ENCODE measurements around the gene BAIAP3. TPM values are rescaled to one million over a fixed set of nuclear protein-coding genes. Genes with fewer than 3 reads are reported as not detected.

The BAIAP3 gene
- total and polyA plus RNA-seq, 2 experiments from 2014 or later: 5.2 to 13.0 TPM

DNA sequence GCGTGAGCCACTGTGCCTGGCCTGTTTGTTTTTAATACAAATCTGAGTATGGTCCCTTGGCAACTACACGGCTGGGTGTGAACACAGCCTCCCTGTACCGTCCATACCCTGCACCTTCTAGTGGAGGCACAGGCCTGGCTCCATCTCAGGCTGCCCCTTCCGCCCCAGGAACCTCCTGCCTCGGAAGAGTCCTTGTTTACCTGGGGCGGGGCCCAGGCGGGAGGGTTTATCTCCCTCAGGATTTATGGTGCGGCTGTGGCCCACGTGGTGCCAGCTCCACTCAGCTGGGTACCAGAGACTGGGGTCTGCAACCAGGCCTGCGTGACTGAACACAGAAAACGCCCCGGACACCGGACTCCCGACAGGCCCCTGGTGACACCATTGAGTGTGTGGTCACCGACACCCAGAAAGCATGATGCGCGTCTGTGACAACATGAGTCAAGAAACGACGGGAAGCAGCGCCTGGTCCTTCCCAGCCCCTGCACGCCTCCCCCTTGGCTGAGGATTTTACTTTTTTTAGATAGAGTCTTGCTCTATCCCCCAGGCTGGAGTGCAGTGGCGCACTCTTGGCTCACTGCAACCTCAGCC lies 62.1 kb downstream of the BAIAP3 start:
- ATAC-seq (no peak), DNase-seq (ENCODE audit: low spot score) (no peak)
- H3K27me3 ChIP-seq (ENCODE audit: insufficient read depth): no peaks in the 10 kb centered on the region
- no peak overlapping the region for H3K4me3 Mint-ChIP-seq
- no peaks in the 10 kb centered on the region; the same call in 2 of the 3 replicates for H3K4me1 Mint-ChIP-seq
- no peak overlapping the region for H3K4me3 ChIP-seq
- H4K20me1 ChIP-seq (replicated peaks; ENCODE audit: insufficient read depth): no peaks in the 10 kb centered on the region; the same call in 1 of the 2 replicates
- no peak overlapping the region for H2AFZ ChIP-seq
- no peaks in the 10 kb centered on the region for H3K9me3 Mint-ChIP-seq
- H3K79me2 ChIP-seq (replicated peaks; ENCODE audit: insufficient read depth): no peaks in the 10 kb centered on the region
- TF ChIP-seq, protein P1, sequence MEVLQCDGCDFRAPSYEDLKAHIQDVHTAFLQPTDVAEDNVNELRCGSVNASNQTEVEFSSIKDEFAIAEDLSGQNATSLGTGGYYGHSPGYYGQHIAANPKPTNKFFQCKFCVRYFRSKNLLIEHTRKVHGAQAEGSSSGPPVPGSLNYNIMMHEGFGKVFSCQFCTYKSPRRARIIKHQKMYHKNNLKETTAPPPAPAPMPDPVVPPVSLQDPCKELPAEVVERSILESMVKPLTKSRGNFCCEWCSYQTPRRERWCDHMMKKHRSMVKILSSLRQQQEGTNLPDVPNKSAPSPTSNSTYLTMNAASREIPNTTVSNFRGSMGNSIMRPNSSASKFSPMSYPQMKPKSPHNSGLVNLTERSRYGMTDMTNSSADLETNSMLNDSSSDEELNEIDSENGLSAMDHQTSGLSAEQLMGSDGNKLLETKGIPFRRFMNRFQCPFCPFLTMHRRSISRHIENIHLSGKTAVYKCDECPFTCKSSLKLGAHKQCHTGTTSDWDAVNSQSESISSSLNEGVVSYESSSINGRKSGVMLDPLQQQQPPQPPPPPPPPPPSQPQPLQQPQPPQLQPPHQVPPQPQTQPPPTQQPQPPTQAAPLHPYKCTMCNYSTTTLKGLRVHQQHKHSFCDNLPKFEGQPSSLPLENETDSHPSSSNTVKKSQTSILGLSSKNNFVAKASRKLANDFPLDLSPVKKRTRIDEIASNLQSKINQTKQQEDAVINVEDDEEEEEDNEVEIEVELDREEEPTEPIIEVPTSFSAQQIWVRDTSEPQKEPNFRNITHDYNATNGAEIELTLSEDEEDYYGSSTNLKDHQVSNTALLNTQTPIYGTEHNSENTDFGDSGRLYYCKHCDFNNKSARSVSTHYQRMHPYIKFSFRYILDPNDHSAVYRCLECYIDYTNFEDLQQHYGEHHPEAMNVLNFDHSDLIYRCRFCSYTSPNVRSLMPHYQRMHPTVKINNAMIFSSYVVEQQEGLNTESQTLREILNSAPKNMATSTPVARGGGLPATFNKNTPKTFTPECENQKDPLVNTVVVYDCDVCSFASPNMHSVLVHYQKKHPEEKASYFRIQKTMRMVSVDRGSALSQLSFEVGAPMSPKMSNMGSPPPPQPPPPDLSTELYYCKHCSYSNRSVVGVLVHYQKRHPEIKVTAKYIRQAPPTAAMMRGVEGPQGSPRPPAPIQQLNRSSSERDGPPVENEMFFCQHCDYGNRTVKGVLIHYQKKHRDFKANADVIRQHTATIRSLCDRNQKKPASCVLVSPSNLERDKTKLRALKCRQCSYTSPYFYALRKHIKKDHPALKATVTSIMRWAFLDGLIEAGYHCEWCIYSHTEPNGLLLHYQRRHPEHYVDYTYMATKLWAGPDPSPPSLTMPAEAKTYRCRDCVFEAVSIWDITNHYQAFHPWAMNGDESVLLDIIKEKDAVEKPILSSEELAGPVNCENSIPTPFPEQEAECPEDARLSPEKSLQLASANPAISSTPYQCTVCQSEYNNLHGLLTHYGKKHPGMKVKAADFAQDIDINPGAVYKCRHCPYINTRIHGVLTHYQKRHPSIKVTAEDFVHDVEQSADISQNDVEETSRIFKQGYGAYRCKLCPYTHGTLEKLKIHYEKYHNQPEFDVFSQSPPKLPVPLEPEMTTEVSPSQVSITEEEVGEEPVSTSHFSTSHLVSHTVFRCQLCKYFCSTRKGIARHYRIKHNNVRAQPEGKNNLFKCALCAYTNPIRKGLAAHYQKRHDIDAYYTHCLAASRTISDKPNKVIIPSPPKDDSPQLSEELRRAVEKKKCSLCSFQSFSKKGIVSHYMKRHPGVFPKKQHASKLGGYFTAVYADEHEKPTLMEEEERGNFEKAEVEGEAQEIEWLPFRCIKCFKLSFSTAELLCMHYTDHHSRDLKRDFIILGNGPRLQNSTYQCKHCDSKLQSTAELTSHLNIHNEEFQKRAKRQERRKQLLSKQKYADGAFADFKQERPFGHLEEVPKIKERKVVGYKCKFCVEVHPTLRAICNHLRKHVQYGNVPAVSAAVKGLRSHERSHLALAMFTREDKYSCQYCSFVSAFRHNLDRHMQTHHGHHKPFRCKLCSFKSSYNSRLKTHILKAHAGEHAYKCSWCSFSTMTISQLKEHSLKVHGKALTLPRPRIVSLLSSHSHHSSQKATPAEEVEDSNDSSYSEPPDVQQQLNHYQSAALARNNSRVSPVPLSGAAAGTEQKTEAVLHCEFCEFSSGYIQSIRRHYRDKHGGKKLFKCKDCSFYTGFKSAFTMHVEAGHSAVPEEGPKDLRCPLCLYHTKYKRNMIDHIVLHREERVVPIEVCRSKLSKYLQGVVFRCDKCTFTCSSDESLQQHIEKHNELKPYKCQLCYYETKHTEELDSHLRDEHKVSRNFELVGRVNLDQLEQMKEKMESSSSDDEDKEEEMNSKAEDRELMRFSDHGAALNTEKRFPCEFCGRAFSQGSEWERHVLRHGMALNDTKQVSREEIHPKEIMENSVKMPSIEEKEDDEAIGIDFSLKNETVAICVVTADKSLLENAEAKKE (CRISPR knock-in tag; IDR thresholded peaks at IDR 0.05): no peak
- no peak for TF ChIP-seq POLR2AphosphoS5 (IDR thresholded peaks at IDR 0.05; ENCODE audit: low read depth)
- TF ChIP-seq ZNF331 (CRISPR knock-in tag; IDR thresholded peaks at IDR 0.05; ENCODE audit: low read depth): no peak
- TF ChIP-seq ZNF114 (CRISPR knock-in tag; IDR thresholded peaks at IDR 0.05): no peak
- no peak for TF ChIP-seq EZH2phosphoT487 (IDR thresholded peaks at IDR 0.05; ENCODE audit: unreplicated experiment)
- TF ChIP-seq CREB1 (CRISPR knock-in tag; IDR thresholded peaks at IDR 0.05; ENCODE audit: low read depth): no peak
- TF ChIP-seq, protein P2, sequence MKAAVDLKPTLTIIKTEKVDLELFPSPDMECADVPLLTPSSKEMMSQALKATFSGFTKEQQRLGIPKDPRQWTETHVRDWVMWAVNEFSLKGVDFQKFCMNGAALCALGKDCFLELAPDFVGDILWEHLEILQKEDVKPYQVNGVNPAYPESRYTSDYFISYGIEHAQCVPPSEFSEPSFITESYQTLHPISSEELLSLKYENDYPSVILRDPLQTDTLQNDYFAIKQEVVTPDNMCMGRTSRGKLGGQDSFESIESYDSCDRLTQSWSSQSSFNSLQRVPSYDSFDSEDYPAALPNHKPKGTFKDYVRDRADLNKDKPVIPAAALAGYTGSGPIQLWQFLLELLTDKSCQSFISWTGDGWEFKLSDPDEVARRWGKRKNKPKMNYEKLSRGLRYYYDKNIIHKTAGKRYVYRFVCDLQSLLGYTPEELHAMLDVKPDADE (IDR thresholded peaks at IDR 0.05): no peak
- no peak for TF ChIP-seq EZH2 (IDR thresholded peaks at IDR 0.05; ENCODE audit: low read depth, unreplicated experiment)
- no peak for TF ChIP-seq JUNB (IDR thresholded peaks at IDR 0.05; ENCODE audit: unreplicated experiment)
- no peak for TF ChIP-seq NANOG (IDR thresholded peaks at IDR 0.05; ENCODE audit: borderline replicate concordance)
- TF ChIP-seq, protein P3, sequence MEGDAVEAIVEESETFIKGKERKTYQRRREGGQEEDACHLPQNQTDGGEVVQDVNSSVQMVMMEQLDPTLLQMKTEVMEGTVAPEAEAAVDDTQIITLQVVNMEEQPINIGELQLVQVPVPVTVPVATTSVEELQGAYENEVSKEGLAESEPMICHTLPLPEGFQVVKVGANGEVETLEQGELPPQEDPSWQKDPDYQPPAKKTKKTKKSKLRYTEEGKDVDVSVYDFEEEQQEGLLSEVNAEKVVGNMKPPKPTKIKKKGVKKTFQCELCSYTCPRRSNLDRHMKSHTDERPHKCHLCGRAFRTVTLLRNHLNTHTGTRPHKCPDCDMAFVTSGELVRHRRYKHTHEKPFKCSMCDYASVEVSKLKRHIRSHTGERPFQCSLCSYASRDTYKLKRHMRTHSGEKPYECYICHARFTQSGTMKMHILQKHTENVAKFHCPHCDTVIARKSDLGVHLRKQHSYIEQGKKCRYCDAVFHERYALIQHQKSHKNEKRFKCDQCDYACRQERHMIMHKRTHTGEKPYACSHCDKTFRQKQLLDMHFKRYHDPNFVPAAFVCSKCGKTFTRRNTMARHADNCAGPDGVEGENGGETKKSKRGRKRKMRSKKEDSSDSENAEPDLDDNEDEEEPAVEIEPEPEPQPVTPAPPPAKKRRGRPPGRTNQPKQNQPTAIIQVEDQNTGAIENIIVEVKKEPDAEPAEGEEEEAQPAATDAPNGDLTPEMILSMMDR (conservative IDR thresholded peaks at IDR 0.05; ENCODE audit: low read depth in 2 of 2): no peak
- peaks cover 4% of the 10 kb centered on the region; the same call in 2 of the 3 replicates for H3K36me3 Mint-ChIP-seq (ENCODE audit: low read depth)
- H3K27ac Mint-ChIP-seq: no peak overlapping the region
- no peak overlapping the region for H3K4me2 ChIP-seq
- H3F3A ChIP-seq (replicated peaks; ENCODE audit: low read depth): no peaks in the 10 kb centered on the region
- no peaks in the 10 kb centered on the region for H3K36me3 ChIP-seq (ENCODE audit: insufficient read depth)
- no peaks in the 10 kb centered on the region for H3K9me2 ChIP-seq (ENCODE audit: insufficient read depth)
- peaks cover 6% of the 10 kb centered on the region for H3K27me3 Mint-ChIP-seq (ENCODE audit: insufficient read depth, low read depth, poor library complexity)
- H3K27ac ChIP-seq (ENCODE audit: low read depth): no peak overlapping the region
- no peaks in the 10 kb centered on the region for H3K4me1 ChIP-seq (ENCODE audit: insufficient read depth)

All from GM23338 (cell line).